ENCODE measurements around the gene BGLAP.

DNA sequence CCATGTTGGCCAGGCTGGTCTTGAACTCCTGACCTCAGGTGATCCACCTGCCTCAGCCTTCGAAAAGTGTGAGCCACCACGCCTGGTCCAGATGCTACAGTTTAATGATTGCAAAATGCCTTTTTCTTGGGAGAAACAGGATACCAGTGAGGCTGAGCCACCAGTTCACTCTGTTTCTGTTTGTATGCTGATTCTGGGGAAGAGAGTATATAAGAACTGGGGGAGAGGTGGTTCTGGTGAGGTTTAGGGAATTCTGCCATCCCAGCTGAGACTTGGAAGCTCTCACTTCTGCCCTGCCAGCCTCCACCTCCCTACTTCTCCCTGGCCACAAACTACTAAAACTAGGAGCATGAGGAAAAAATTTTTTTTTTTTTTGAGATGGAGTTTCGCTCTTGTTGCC lies 37.3 kb upstream of the BGLAP start:
- TF ChIP-seq EZH2 (IDR thresholded peaks at IDR 0.05; ENCODE audit: insufficient read depth, poor library complexity, severe bottlenecking): no peak
- TF ChIP-seq EZH2phosphoT487 (IDR thresholded peaks at IDR 0.05; ENCODE audit: insufficient read depth, low read depth): no peak
